ENCODE data around the gene POU3F4. TPM values are rescaled to one million over a fixed set of nuclear protein-coding genes. Genes with fewer than 3 reads are reported as not detected.

Gene POU3F4
- not detected for total RNA-seq

DNA sequence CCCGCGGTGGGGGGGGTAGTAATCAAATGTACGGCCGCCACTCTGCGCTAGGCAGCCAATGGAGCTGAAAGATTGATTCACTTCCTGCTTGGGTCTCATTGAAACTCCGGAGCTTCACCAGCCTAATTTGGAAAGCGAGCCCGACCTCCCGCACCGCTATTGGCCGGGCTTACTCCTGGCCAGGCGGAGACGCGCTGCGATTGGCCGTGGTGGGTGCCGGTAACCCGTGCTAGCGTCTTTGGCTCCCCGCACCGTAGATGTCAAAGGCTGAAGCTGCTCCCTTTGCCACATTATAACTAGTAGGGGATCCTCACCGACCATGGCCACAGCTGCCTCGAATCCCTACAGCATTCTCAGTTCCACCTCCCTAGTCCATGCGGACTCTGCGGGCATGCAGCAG lies at the start of gene POU3F4:
TSS of gene POU3F4 (plus strand) at position 285 of the 400 bp plus-strand sequence. CDS start at position 320, 35 bp downstream.
- H3K4me3 ChIP-seq (ENCODE audit: low read length in 3 of 3): no peak within 1 kb of the TSS
- H3K4me1 ChIP-seq (ENCODE audit: control insufficient read depth in 3 of 3, insufficient read depth in 3 of 3, low read length in 3 of 3): peaks cover 0 to 9% (median 0%) of the 10 kb centered on the region in 3 donors
- peaks cover 18 to 58% (median 40%) of the 10 kb centered on the region in 3 donors for H3K27me3 ChIP-seq (ENCODE audit: control insufficient read depth in 3 of 3, insufficient read depth in 3 of 3, low read length in 3 of 3)
- H3K9ac ChIP-seq (ENCODE audit: low read depth in 1 of 3, low read length in 3 of 3): no peak within 1 kb of the TSS
- no peak within 1 kb of the TSS for H3K27ac ChIP-seq (ENCODE audit: low read depth, low read length)
- no peaks in the 10 kb centered on the region for H3K36me3 ChIP-seq (ENCODE audit: control insufficient read depth in 3 of 3, insufficient read depth in 3 of 3, low read length in 3 of 3)
- no peaks in the 10 kb centered on the region for H3K9me3 ChIP-seq (ENCODE audit: control insufficient read depth in 3 of 3, low read length in 3 of 3)

DNA sequence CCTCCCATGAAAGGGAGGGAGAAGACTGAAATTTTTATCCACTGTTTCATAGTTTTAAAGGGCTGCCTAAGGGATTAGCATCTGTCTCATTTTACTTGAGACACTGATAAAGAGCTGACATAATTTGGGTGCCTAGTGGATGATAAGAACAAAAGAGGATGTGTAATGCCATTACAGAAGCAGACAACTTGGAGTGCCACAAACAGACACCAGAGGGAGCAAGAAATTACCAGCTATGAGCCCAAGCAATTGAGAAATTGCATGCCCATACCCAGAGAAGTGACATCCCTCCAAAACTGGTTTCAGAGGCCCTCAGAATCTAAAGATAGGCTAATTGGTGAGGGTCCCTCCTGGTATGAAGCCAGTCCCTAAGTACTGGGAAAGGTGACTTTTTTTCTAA lies 38.5 kb upstream of the POU3F4 start:
- Histone ChIP-seq H3K9ac (ENCODE audit: low read depth in 1 of 3, low read length in 3 of 3) (no peak overlapping the region), H3K27me3 (ENCODE audit: control insufficient read depth in 3 of 3, insufficient read depth in 3 of 3, low read length in 3 of 3) (no peaks in the 10 kb centered on the region), H3K27ac (ENCODE audit: low read depth, low read length) (no peak overlapping the region), H3K9me3 (ENCODE audit: control insufficient read depth in 3 of 3, low read length in 3 of 3) (no peaks in the 10 kb centered on the region), H3K4me3 (ENCODE audit: low read length in 3 of 3) (no peak overlapping the region), H3K4me1 (ENCODE audit: control insufficient read depth in 3 of 3, insufficient read depth in 3 of 3, low read length in 3 of 3) (no peaks in the 10 kb centered on the region), H3K36me3 (ENCODE audit: control insufficient read depth in 3 of 3, insufficient read depth in 3 of 3, low read length in 3 of 3) (no peaks in the 10 kb centered on the region)

DNA sequence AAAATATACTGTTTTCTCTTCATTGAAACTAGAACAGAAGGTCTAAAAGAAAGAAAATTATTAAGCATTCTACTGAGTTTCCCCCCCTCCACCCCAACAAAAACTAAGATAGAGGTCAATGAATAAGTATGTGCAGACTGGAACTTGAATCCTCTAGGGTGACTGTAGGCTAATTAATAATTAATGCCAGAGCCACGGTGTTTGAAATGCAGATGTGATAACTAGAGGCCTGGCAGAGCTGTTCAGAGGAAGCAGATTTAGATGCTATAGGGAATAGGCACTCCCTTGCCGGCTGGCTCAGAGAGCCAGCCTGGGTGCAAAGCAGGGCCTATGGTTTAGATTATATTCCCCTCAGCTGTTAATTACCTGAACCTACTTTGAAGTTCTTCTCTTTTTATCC lies 12.2 kb upstream of the POU3F4 start:
- no peak overlapping the region for H3K27ac ChIP-seq (ENCODE audit: low read depth, low read length)
- H3K4me3 ChIP-seq (ENCODE audit: low read length in 3 of 3): no peak overlapping the region
- H3K36me3 ChIP-seq (ENCODE audit: control insufficient read depth in 3 of 3, insufficient read depth in 3 of 3, low read length in 3 of 3): no peaks in the 10 kb centered on the region
- H3K27me3 ChIP-seq (ENCODE audit: control insufficient read depth in 3 of 3, insufficient read depth in 3 of 3, low read length in 3 of 3): peaks cover 0 to 6% (median 2%) of the 10 kb centered on the region in 3 donors
- H3K9ac ChIP-seq (ENCODE audit: low read depth in 1 of 3, low read length in 3 of 3): no peak overlapping the region
- no peaks in the 10 kb centered on the region for H3K9me3 ChIP-seq (ENCODE audit: control insufficient read depth in 3 of 3, low read length in 3 of 3)
- no peaks in the 10 kb centered on the region for H3K4me1 ChIP-seq (ENCODE audit: control insufficient read depth in 3 of 3, insufficient read depth in 3 of 3, low read length in 3 of 3)

DNA sequence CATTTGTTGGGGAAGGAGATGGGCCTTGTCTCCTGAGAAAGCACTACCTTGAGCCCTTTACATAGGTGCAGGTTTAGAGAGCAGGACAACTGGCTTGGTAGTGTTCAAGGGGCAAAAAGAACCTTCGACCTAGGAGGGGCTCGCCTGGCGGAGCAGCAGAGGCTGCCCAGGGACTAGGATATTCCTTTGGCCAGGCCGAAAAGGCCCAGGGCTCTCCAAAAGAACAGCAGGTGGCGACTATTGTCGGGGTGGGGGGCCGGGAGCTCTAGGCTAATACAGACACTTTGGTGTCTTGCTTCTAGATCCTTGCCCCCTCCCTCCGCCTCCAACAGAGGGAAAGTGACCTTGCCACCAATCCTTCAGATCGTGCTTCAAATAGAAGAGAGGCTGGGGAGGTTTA lies 7.1 kb upstream of the POU3F4 start:
- Histone ChIP-seq H3K4me1 (ENCODE audit: control insufficient read depth in 3 of 3, insufficient read depth in 3 of 3, low read length in 3 of 3) (no peaks in the 10 kb centered on the region), H3K27me3 (ENCODE audit: control insufficient read depth in 3 of 3, insufficient read depth in 3 of 3, low read length in 3 of 3) (peaks cover 0 to 34% (median 16%) of the 10 kb centered on the region in 3 donors), H3K4me3 (ENCODE audit: low read length in 3 of 3) (no peak overlapping the region), H3K36me3 (ENCODE audit: control insufficient read depth in 3 of 3, insufficient read depth in 3 of 3, low read length in 3 of 3) (no peaks in the 10 kb centered on the region), H3K27ac (ENCODE audit: low read depth, low read length) (no peak overlapping the region), H3K9ac (ENCODE audit: low read depth in 1 of 3, low read length in 3 of 3) (no peak overlapping the region), H3K9me3 (ENCODE audit: control insufficient read depth in 3 of 3, low read length in 3 of 3) (no peaks in the 10 kb centered on the region)

DNA sequence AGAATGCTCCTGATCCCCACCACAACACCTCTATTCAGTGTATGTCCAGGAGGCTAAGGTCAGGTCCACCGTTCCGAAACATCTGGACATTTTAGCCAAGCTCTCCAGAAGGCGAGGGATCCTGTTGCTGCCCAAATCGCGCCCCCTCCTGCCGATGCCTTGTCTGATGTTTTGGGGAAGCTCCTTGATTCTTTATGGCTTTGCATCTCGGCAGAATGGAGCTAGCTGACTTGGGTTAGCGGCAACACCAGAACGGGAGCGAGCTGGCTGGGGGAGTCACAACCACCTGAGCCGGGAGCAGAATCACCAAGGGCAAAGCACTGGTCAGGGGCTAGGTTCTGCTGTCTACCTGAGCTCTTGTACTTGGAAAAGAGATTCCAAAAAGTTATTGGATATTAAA lies 6.6 kb upstream of the POU3F4 start:
- no peaks in the 10 kb centered on the region for H3K36me3 ChIP-seq (ENCODE audit: control insufficient read depth in 3 of 3, insufficient read depth in 3 of 3, low read length in 3 of 3)
- no peaks in the 10 kb centered on the region for H3K9me3 ChIP-seq (ENCODE audit: control insufficient read depth in 3 of 3, low read length in 3 of 3)
- H3K9ac ChIP-seq (ENCODE audit: low read depth in 1 of 3, low read length in 3 of 3): no peak overlapping the region
- no peak overlapping the region for H3K27ac ChIP-seq (ENCODE audit: low read depth, low read length)
- no peaks in the 10 kb centered on the region for H3K4me1 ChIP-seq (ENCODE audit: control insufficient read depth in 3 of 3, insufficient read depth in 3 of 3, low read length in 3 of 3)
- peaks cover 0 to 36% (median 16%) of the 10 kb centered on the region in 3 donors for H3K27me3 ChIP-seq (ENCODE audit: control insufficient read depth in 3 of 3, insufficient read depth in 3 of 3, low read length in 3 of 3)
- H3K4me3 ChIP-seq (ENCODE audit: low read length in 3 of 3): no peak overlapping the region

DNA sequence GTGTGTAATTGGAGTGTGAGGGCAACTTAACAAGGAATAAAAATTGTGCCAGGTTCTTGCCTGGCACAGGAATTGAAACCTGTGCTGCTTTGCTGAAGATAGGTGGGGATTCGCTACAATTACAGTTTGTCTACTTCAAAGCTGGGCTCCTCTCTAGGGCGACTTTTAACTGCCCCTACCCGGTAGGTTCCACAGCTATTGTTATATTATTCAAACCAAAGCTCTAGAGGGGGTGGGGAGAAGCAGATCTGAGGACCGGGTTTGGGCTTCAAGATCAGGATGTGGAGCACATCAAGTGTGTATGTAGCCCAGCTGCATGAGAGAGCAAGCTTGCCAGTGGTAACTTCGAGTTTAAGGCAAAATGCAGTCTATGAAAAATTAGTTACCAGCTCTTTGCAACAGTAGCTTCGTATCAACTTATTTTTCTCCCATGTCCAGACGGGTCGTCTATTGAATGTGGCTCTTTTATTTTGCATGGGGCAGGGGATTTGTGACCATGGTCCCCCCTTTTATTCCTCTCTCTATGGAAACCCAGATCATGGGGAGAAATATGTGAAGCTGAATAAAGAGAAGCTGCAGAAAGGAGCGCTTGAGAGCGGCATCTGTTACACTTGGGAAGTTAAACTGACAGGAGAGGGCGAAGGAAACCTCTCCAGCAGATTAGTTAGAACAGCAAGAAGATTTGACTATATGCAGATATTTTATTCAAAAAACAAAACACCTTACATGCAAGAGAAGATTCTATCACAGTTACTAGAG lies 3.2 kb upstream of the POU3F4 start:
- Histone ChIP-seq H3K27me3 (ENCODE audit: control insufficient read depth in 3 of 3, insufficient read depth in 3 of 3, low read length in 3 of 3) (peaks cover 13 to 58% (median 32%) of the 10 kb centered on the region in 3 donors), H3K9ac (ENCODE audit: low read depth in 1 of 3, low read length in 3 of 3) (no peak overlapping the region)

DNA sequence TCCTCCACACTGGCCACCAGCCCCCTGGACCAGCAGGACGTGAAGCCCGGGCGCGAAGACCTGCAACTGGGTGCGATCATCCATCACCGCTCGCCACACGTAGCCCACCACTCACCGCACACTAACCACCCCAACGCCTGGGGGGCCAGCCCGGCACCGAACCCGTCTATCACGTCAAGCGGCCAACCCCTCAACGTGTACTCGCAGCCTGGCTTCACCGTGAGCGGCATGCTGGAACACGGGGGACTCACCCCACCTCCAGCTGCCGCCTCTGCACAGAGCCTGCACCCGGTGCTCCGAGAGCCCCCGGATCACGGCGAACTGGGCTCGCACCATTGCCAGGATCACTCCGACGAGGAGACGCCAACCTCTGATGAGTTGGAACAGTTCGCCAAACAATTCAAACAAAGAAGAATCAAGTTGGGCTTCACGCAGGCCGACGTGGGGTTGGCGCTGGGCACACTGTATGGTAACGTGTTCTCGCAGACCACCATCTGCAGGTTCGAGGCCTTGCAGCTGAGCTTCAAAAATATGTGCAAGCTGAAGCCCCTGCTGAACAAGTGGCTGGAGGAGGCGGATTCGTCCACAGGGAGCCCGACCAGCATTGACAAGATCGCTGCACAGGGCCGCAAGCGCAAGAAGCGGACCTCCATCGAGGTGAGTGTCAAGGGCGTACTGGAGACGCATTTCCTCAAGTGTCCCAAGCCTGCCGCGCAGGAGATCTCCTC lies 600 bp downstream of the POU3F4 start:
- Histone ChIP-seq H3K4me1 (ENCODE audit: control insufficient read depth in 3 of 3, insufficient read depth in 3 of 3, low read length in 3 of 3) (peaks cover 0 to 9% (median 0%) of the 10 kb centered on the region in 3 donors), H3K27me3 (ENCODE audit: control insufficient read depth in 3 of 3, insufficient read depth in 3 of 3, low read length in 3 of 3) (peaks cover 18 to 54% (median 37%) of the 10 kb centered on the region in 3 donors), H3K27ac (ENCODE audit: low read depth, low read length) (no peak overlapping the region), H3K4me3 (ENCODE audit: low read length in 3 of 3) (no peak overlapping the region), H3K36me3 (ENCODE audit: control insufficient read depth in 3 of 3, insufficient read depth in 3 of 3, low read length in 3 of 3) (no peaks in the 10 kb centered on the region), H3K9ac (ENCODE audit: low read depth in 1 of 3, low read length in 3 of 3) (no peak overlapping the region), H3K9me3 (ENCODE audit: control insufficient read depth in 3 of 3, low read length in 3 of 3) (no peaks in the 10 kb centered on the region)

More for the DNA sequence above, 3.2 kb upstream of the POU3F4 start:
- Histone ChIP-seq H3K4me3 (ENCODE audit: low read length in 3 of 3) (no peak overlapping the region), H3K27ac (ENCODE audit: low read depth, low read length) (no peak overlapping the region), H3K36me3 (ENCODE audit: control insufficient read depth in 3 of 3, insufficient read depth in 3 of 3, low read length in 3 of 3) (no peaks in the 10 kb centered on the region), H3K9me3 (ENCODE audit: control insufficient read depth in 3 of 3, low read length in 3 of 3) (no peaks in the 10 kb centered on the region), H3K4me1 (ENCODE audit: control insufficient read depth in 3 of 3, insufficient read depth in 3 of 3, low read length in 3 of 3) (peaks cover 0 to 9% (median 0%) of the 10 kb centered on the region in 3 donors)

DNA sequence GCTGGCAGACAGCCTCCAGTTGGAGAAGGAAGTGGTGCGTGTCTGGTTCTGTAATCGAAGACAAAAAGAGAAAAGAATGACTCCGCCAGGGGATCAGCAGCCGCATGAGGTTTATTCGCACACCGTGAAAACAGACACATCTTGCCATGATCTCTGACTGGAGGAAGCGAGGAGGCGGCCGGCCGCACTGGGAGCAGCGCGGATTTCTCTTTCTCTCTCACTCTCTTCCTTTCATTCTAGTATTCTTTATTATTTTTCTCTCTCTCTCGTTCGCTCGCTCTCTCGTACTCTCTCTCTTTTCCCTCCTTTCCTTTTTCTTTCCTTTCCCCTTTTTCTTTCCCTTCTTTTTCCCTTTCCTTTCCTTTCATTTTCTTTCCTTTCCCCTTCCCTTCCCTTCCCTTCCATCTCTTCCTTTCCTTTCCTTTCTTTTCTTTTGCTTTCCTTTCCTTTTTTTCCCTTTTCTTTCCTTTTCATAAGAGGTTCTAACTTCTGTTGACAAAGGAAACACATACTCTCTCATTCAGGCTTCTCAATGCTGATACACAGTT lies 1.2 kb downstream of the POU3F4 start:
- Histone ChIP-seq H3K9me3 (ENCODE audit: control insufficient read depth in 3 of 3, low read length in 3 of 3) (no peaks in the 10 kb centered on the region), H3K36me3 (ENCODE audit: control insufficient read depth in 3 of 3, insufficient read depth in 3 of 3, low read length in 3 of 3) (no peaks in the 10 kb centered on the region), H3K4me3 (ENCODE audit: low read length in 3 of 3) (no peak overlapping the region), H3K9ac (ENCODE audit: low read depth in 1 of 3, low read length in 3 of 3) (no peak overlapping the region), H3K27me3 (ENCODE audit: control insufficient read depth in 3 of 3, insufficient read depth in 3 of 3, low read length in 3 of 3) (peaks cover 18 to 54% (median 37%) of the 10 kb centered on the region in 3 donors), H3K27ac (ENCODE audit: low read depth, low read length) (no peak overlapping the region), H3K4me1 (ENCODE audit: control insufficient read depth in 3 of 3, insufficient read depth in 3 of 3, low read length in 3 of 3) (peaks cover 0 to 9% (median 0%) of the 10 kb centered on the region in 3 donors)

DNA sequence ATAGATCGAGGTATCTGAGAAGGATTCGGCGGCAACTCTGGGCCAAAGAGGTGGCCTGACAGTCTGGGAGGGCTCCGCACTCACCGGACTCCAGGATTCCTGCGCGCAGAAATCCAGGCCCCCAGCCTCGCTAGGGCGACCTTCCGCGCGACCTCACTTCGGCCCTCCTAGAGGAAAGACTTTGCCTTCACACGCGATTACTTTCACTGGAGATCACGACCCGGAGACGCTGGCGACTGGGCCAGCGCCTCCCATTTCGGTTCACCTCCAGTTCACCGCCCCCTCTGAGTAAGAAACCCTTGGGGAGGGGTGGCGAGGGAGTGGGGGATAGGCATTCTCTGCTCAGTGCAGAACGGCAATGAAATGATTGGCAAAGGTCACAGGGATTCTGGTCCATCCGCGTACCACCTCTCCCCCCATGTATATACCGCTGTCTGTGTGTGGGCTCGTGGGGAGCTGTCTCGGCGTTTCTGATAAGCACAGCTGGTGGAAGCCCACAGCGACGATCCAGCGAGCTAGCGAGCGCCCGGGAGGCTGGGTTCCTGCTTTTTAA lies 2.5 kb downstream of the POU3F4 start:
- Histone ChIP-seq H3K9ac (ENCODE audit: low read depth in 1 of 3, low read length in 3 of 3) (no peak overlapping the region), H3K4me3 (ENCODE audit: low read length in 3 of 3) (peak overlapping the region in 2 of 3 donors; percentile 13 to 23), H3K27me3 (ENCODE audit: control insufficient read depth in 3 of 3, insufficient read depth in 3 of 3, low read length in 3 of 3) (peaks cover 18 to 45% (median 34%) of the 10 kb centered on the region in 3 donors)

More for the DNA sequence above, 2.5 kb downstream of the POU3F4 start:
- Histone ChIP-seq H3K27ac (ENCODE audit: low read depth, low read length) (no peak overlapping the region), H3K4me1 (ENCODE audit: control insufficient read depth in 3 of 3, insufficient read depth in 3 of 3, low read length in 3 of 3) (peaks cover 0 to 9% (median 0%) of the 10 kb centered on the region in 3 donors), H3K9me3 (ENCODE audit: control insufficient read depth in 3 of 3, low read length in 3 of 3) (no peaks in the 10 kb centered on the region), H3K36me3 (ENCODE audit: control insufficient read depth in 3 of 3, insufficient read depth in 3 of 3, low read length in 3 of 3) (no peaks in the 10 kb centered on the region)
